Brain microvascular endothelial cell (primary cell): ENCODE results near the gene HMOX2.

Experiments
- DNase-seq: peaks from one replicate; pipeline ENCODE4 v3.0.0-alpha.2; 2020
- H3K27ac ChIP-seq: fragments of 250-450 bp; sonication (Bioruptor Pico); 2 replicates; pipeline ENCODE4 v1.5.1; 2020; ENCODE audit warnings: mild to moderate bottlenecking, moderate library complexity
- H3K27me3 ChIP-seq: fragments of 250-450 bp; sonication (Bioruptor Pico); replicated peaks from 2 replicates; pipeline ENCODE4 v1.5.1; 2020; ENCODE audit warnings: mild to moderate bottlenecking
- H3K36me3 ChIP-seq: fragments of 250-450 bp; sonication (Bioruptor Pico); replicated peaks from 2 replicates; pipeline ENCODE4 v1.5.1; 2020; ENCODE audit warnings: mild to moderate bottlenecking
- H3K4me3 ChIP-seq: 2 replicates; pipeline ENCODE4 v1.5.1; 2011; ENCODE audit warnings: low read depth, mild to moderate bottlenecking, control low read depth, low read length, moderate library complexity
- in situ Hi-C: cut with HindIII; loops from 2 replicates; pipeline ENCODE4 v1.10.0; 2017; ENCODE audit warnings: low sequenced_read_pairs, low pct_ligation_motif_present
- TF ChIP-seq, protein P1 (sequence below): IDR thresholded peaks from 2 replicates; pipeline ENCODE4 v1.5.1; 2011; ENCODE audit warnings: low read depth, mild to moderate bottlenecking, moderate library complexity, low read length, control low read depth, inconsistent platforms; ENCODE audit errors: missing control alignments

The HMOX2 gene

DNA sequence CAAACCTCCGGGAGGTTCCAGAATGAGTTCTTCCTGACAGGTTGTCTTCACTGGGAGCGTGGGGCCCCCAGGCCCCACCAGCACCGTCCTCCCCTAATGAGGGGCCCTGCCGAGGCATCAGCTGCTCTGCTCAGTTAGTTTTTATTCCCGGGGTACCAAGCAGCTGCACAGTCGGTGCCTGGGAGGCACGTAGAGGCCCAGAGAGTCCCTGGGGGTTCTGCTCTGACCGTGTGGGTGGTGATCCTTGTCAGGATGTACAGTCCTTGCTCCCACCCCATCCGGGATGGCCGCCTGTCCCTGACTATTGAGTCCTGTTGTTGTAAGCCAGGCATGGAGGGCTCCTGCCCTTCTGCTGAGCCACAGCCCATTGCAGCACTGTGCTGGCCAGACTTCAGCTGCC lies 20.2 kb upstream of the HMOX2 start:
- H3K27ac ChIP-seq = no peak overlapping the region
- in situ Hi-C loops = no loop called here
- no peaks in the 10 kb centered on the region for H3K27me3 ChIP-seq
- TF ChIP-seq, protein P1, sequence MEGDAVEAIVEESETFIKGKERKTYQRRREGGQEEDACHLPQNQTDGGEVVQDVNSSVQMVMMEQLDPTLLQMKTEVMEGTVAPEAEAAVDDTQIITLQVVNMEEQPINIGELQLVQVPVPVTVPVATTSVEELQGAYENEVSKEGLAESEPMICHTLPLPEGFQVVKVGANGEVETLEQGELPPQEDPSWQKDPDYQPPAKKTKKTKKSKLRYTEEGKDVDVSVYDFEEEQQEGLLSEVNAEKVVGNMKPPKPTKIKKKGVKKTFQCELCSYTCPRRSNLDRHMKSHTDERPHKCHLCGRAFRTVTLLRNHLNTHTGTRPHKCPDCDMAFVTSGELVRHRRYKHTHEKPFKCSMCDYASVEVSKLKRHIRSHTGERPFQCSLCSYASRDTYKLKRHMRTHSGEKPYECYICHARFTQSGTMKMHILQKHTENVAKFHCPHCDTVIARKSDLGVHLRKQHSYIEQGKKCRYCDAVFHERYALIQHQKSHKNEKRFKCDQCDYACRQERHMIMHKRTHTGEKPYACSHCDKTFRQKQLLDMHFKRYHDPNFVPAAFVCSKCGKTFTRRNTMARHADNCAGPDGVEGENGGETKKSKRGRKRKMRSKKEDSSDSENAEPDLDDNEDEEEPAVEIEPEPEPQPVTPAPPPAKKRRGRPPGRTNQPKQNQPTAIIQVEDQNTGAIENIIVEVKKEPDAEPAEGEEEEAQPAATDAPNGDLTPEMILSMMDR = no peak
- peaks cover 51% of the 10 kb centered on the region for H3K36me3 ChIP-seq
- no peak overlapping the region for H3K4me3 ChIP-seq
- DNase-seq = no peak

DNA sequence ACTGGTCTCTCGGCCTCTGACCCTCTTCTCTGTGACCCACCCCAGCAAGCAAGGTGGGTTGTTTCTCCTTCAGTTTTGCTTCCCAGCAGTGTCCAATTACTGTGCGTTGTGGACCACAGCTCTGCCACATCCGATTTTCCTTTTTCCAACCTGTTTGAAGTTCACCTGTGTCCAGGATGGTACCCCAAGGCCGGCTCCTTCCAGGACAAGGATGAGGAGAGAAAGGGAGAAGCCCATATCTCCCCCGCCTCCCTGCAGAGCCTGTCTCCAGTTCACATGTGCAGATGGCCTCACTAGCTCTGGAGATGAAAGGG lies 15.3 kb upstream of the HMOX2 start:
- TF ChIP-seq, protein P1 = no peak
- peaks cover 22% of the 10 kb centered on the region for H3K36me3 ChIP-seq
- DNase-seq = no peak
- H3K27me3 ChIP-seq = no peaks in the 10 kb centered on the region
- in situ Hi-C loops = no loop called here
- no peak overlapping the region for H3K4me3 ChIP-seq
- no peak overlapping the region for H3K27ac ChIP-seq

DNA sequence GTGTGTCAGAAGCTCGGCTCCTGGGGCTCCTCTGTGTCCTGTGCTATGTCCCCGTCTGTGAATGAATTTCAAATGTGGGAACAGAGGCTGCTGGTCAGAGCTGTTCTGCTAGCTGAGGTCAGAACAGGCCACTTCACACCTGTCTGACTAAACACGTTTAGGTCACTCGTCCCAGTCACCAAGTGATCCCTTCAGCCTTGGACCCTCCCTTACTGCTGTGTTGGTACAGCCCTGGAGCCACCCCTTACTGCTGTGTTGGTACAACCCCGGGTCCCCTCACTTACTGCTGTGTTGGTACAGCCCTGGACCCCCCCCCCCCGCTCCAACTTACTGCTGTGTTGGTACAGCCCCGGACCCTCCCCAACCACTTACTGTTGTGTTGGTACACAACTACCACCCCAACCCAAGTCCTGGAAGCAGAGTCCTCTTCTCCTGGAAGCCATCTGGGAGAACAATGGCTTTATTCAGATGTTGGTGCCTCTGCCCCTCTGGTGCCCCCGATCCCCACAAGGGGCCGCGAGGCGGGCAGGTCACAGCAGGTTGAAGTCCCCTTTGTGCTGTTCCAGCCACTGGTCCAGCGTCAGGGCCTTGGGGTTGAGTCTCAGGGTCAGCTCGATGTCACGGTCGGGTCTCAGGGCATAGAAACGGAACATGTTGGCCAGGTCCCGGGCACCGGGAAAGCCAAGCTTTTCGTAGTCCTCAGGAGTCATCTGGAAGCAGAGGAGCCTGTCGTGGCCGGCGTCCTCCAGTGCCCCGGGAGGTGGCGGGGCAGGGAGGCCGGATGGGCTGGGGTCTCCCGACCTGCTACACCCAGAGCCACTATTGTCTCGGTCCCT lies 14.7 kb upstream of the HMOX2 start:
- no peak for DNase-seq
- TF ChIP-seq, protein P1 = no peak
- peaks cover 25% of the 10 kb centered on the region for H3K36me3 ChIP-seq
- no peak overlapping the region for H3K4me3 ChIP-seq
- no peaks in the 10 kb centered on the region for H3K27me3 ChIP-seq
- in situ Hi-C loops = no loop called here
- no peak overlapping the region for H3K27ac ChIP-seq

DNA sequence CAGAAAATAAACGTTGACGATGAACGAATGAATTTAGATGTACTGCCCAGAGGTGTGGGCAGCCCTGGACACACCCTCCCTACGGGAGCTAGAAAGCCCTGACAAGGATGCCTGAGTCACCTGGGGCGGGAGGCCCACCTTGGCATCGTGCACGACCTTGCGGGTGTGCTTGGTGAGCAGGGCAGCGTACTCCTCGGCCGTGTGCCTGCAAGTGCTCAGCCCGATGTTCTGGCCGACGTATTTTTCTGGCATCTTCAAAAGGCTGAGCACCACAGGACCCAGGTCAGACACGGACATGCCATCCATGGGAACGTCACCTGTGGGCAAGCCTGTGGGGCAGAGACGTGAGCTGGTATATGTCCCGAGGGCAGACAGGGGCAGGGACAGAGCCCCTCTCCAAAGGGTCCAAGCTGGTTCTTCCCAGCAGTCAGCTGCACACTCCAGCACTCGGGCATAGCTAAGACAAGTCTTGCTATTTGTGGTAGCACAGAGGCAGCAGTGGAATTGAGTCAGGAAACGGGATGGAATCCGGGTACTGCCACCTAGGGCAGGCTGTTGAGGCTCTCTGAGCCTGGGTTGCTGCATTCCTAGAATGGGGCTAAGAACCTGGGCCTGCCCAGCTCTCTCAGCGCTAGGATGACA lies 12.6 kb upstream of the HMOX2 start:
- H3K4me3 ChIP-seq = no peak overlapping the region
- in situ Hi-C loops = no loop called here
- H3K36me3 ChIP-seq = peaks cover 17% of the 10 kb centered on the region

DNA sequence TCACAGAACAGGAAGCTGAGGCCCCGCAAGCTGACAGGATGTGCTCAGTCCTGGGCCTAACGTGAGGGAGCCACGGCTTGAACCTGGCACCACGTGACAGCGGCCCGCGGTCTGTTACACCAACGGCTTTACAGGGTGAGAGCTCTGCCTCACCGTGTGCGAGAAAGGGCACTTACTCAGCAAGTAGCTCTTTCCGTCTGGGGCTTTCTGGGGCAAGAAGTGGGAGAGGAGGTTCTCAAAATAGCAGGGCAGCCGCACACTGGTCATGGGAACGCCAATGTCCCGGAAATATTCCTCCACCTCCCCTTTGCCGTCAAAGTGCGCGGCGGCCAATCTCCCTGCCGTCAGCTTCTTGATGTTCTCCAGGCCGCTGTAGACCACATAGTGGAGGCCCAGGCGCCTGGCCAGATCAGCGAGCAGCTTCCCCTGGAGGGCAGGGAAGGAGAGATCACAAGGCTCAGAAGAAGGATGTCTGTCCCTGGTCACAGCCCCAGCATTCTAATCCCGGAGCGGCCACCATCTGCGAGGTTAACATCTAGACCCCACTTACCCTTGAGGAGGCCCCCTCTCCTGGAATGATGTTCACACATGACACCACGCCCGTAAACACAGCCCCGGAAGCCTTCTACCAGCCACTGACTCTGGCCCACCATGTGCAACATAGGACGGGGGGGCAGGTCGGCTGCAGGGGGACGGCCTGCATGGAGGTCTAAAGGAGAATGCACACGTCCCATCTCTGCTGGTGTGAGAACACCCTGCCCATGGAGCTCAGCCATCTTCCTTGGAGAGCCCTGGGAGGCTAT lies 10.0 kb upstream of the HMOX2 start:
- in situ Hi-C loops = no loop called here
- H3K36me3 ChIP-seq = peaks cover 17% of the 10 kb centered on the region
- no peaks in the 10 kb centered on the region for H3K27me3 ChIP-seq
- H3K27ac ChIP-seq = no peak overlapping the region
- no peak overlapping the region for H3K4me3 ChIP-seq
- DNase-seq = no peak
- TF ChIP-seq, protein P1 = no peak

More for the DNA sequence above, 12.6 kb upstream of the HMOX2 start:
- Histone ChIP-seq H3K27ac (no peak overlapping the region), H3K27me3 (no peaks in the 10 kb centered on the region)
- TF ChIP-seq, protein P1 = no peak
- DNase-seq = no peak
